ENCODE measurements around the gene RGS3. TPM values are rescaled to one million over a fixed set of nuclear protein-coding genes. Genes with fewer than 3 reads are reported as not detected.

Gene RGS3
- polyA plus RNA-seq, 1 of the 3 experiments (the other 2 are of a cell fraction) = 50.6 TPM

DNA sequence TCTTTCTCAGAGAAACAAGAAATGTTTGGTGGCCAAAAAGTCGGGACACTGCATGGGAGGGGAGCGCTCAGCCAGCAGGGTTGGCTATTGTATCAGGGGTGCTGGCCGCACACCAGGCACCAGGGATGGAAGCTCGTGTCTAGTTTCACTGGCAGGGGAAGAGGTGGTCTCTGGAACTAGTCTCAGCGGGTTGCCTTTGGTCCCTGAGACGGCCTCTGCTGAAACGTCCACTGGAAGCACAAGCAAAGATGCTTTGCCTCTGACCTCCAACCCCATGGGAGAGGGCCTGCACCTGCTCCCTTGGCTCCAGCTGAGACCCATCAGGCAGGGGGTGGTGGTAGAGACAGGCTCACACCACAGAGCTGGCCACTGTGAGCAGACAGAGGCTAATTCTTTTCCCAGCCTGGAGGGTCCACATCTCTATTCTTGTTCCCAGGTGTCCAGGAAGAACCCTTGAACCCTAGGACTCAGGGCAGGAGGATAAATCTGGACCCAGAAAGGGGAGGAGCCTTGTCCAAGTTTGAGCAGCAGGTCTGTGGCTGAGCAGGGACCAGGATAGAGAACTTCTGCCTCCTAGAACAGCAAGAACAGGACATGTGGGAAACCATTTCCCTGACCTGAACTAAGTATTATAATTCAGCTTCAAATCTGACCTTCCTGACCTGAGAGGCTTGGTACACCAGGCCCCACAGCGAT is 102.6 kb downstream of the RGS3 start:
- H3K9me3 ChIP-seq = no peaks in the 10 kb centered on the region
- TF ChIP-seq REST (IDR thresholded peaks at IDR 0.05; ENCODE audit: low read depth, low read length) (no peak), SMC3 (IDR thresholded peaks at IDR 0.05; ENCODE audit: low read depth, low read length) (no peak), RFX5 (IDR thresholded peaks at IDR 0.05; ENCODE audit: low read length) (no peak), CHD2 (IDR thresholded peaks at IDR 0.05; ENCODE audit: low read length, partially characterized antibody) (no peak), RAD21 (IDR thresholded peaks at IDR 0.05; ENCODE audit: low read length) (no peak)
- H3K9me2 ChIP-seq = no peaks in the 10 kb centered on the region
- no peaks in the 10 kb centered on the region for H3K79me2 ChIP-seq (ENCODE audit: insufficient read depth)
- no peak overlapping the region for H3K4me2 ChIP-seq
- H3F3A ChIP-seq (replicated peaks; ENCODE audit: insufficient read depth) = no peaks in the 10 kb centered on the region
- peaks cover 0 to 39% of the 10 kb centered on the region in 2 experiments; a peak in 2 of 4 replicates for H3K4me1 ChIP-seq (ENCODE audit: control insufficient read depth in 1 of 2, insufficient read depth in 2 of 2, low read depth in 1 of 2, low read length in 1 of 2)
- CTCF ChIA-PET = interaction anchor here (0.6 to 4.0 kb wide), 9 partner anchors 13 to 1941 kb away, joined by 3 to 20 read pairs (median 5); no protein-coding TSS in a partner anchor
- no peak overlapping the region for H3K4me3 ChIP-seq (ENCODE audit: low read depth in 2 of 2, low read length in 1 of 2)
- no peak overlapping the region for H3K27ac ChIP-seq (ENCODE audit: low read depth in 2 of 2, low read length in 1 of 2)
- POLR2A ChIA-PET = interaction anchor here (0.6 to 0.9 kb wide), 2 partner anchors 82 to 929 kb away, joined by 3 read pairs; no protein-coding TSS in a partner anchor
- H3K9ac ChIP-seq = no peak overlapping the region
- no peaks in the 10 kb centered on the region for H3K27me3 ChIP-seq (ENCODE audit: insufficient read depth)
- 65% methylated on average over 2 of the region's 8 CpGs for WGBS (ENCODE audit: low lambda C conversion rate)
- H4K20me1 ChIP-seq (ENCODE audit: insufficient read depth) = no peaks in the 10 kb centered on the region
- no peaks in the 10 kb centered on the region for H3K36me3 ChIP-seq (replicated peaks in 1 of 2; ENCODE audit: control insufficient read depth in 1 of 2, insufficient read depth in 2 of 2, low read length in 1 of 2)
- no peak for DNase-seq
- no peak overlapping the region for H2AFZ ChIP-seq (ENCODE audit: low read depth)

GRCh38 chr9:113566712-113567071 is 103.2 kb downstream of the RGS3 start:
- Histone ChIP-seq H3K36me3 (replicated peaks in 1 of 2; ENCODE audit: control insufficient read depth in 1 of 2, insufficient read depth in 2 of 2, low read length in 1 of 2) (no peaks in the 10 kb centered on the region), H3K9me2 (no peaks in the 10 kb centered on the region), H3K9me3 (no peaks in the 10 kb centered on the region), H2AFZ (ENCODE audit: low read depth) (no peak overlapping the region), H4K20me1 (ENCODE audit: insufficient read depth) (no peaks in the 10 kb centered on the region), H3K4me3 (ENCODE audit: low read depth in 2 of 2, low read length in 1 of 2) (no peak overlapping the region), H3K4me2 (no peak overlapping the region), H3K79me2 (ENCODE audit: insufficient read depth) (no peaks in the 10 kb centered on the region), H3F3A (replicated peaks; ENCODE audit: insufficient read depth) (no peaks in the 10 kb centered on the region), H3K4me1 (ENCODE audit: control insufficient read depth in 1 of 2, insufficient read depth in 2 of 2, low read depth in 1 of 2, low read length in 1 of 2) (peaks cover 0 to 39% of the 10 kb centered on the region in 2 experiments; a peak in 2 of 4 replicates), H3K27ac (ENCODE audit: low read depth in 2 of 2, low read length in 1 of 2) (no peak overlapping the region), H3K27me3 (ENCODE audit: insufficient read depth) (no peaks in the 10 kb centered on the region), H3K9ac (no peak overlapping the region)
- peak; percentile 52 for DNase-seq
- WGBS (ENCODE audit: low lambda C conversion rate) = 83% methylated on average over 2 of the region's 3 CpGs
- ChIA-PET CTCF (interaction anchor here (1.0 to 4.0 kb wide), 3 partner anchors 17 to 121 kb away, joined by 3 to 20 read pairs (median 4); no protein-coding TSS in a partner anchor), POLR2A (no interaction called here)
- TF ChIP-seq TEAD4 (IDR thresholded peaks at IDR 0.05; ENCODE audit: borderline replicate concordance, insufficient read depth) (no peak), IRF3 (IDR thresholded peaks at IDR 0.05; ENCODE audit: low read depth, low read length) (no peak)
- TF ChIP-seq, protein P1, sequence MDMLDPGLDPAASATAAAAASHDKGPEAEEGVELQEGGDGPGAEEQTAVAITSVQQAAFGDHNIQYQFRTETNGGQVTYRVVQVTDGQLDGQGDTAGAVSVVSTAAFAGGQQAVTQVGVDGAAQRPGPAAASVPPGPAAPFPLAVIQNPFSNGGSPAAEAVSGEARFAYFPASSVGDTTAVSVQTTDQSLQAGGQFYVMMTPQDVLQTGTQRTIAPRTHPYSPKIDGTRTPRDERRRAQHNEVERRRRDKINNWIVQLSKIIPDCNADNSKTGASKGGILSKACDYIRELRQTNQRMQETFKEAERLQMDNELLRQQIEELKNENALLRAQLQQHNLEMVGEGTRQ (IDR thresholded peaks at IDR 0.05; ENCODE audit: borderline replicate concordance, low read depth, low read length) = no peak
